Astrocyte (in vitro differentiated cells and primary cell): Measurements from ENCODE around the gene B3GNT5. TPM values are rescaled to one million over a fixed set of nuclear protein-coding genes. Genes with fewer than 3 reads are reported as not detected.

Source experiments
- DNase-seq: peaks from one replicate; pipeline ENCODE4 v3.0.0-alpha.2; 2010; ENCODE audit warnings: low read depth
- FAIRE-seq: peaks from 2 replicates; lab custom pipeline; 2011; peaks lifted over from hg19 to GRCh38; lab: Jason Lieb, UNC
- H2AFZ ChIP-seq: 2 replicates; pipeline ENCODE4 v1.6.0; 2012; ENCODE audit warnings: low read depth, low read length, inconsistent platforms
- H3K27ac ChIP-seq: 2 replicates; pipeline ENCODE4 v1.5.1; 2011; ENCODE audit warnings: low read depth, low read length, inconsistent platforms
- H3K27me3 ChIP-seq: 2 replicates; pipeline ENCODE4 v1.6.0; 2011; ENCODE audit warnings: low read length, inconsistent platforms; ENCODE audit not compliant: insufficient read depth
- H3K36me3 ChIP-seq: 2 replicates; pipeline ENCODE4 v1.5.1; 2011; ENCODE audit warnings: low read length, inconsistent platforms; ENCODE audit not compliant: insufficient read depth
- H3K4me1 ChIP-seq: 2 replicates; pipeline ENCODE4 v1.5.1; 2011; ENCODE audit warnings: low read length, inconsistent platforms; ENCODE audit not compliant: insufficient read depth
- H3K4me2 ChIP-seq: 2 replicates; pipeline ENCODE4 v1.6.0; 2012; ENCODE audit warnings: low read length, inconsistent platforms
- H3K4me3 ChIP-seq: 2 replicates; pipeline ENCODE4 v1.5.1; 2011; ENCODE audit warnings: low read depth, mild to moderate bottlenecking, low read length, inconsistent platforms; ENCODE audit not compliant: insufficient read depth
- H3K79me2 ChIP-seq: 2 replicates; pipeline ENCODE4 v1.6.0; 2012; ENCODE audit warnings: mild to moderate bottlenecking, low read length, inconsistent platforms; ENCODE audit not compliant: insufficient read depth
- H3K9ac ChIP-seq: 2 replicates; pipeline ENCODE4 v1.6.0; 2012; ENCODE audit warnings: mild to moderate bottlenecking, low read length, inconsistent platforms
- H3K9me3 ChIP-seq: 2 replicates; pipeline ENCODE4 v1.5.1; 2012; ENCODE audit warnings: low read depth, mild to moderate bottlenecking, low read length, inconsistent platforms; ENCODE audit not compliant: insufficient read depth
- H4K20me1 ChIP-seq: 2 replicates; pipeline ENCODE4 v1.6.0; 2012; ENCODE audit warnings: low read length, inconsistent platforms; ENCODE audit not compliant: insufficient read depth
- H3K27ac Mint-ChIP-seq: one replicate; pipeline ENCODE4 v1.8.0; 2021; ENCODE audit warnings: mild to moderate bottlenecking, mixed read lengths; ENCODE audit not compliant: unreplicated experiment
- H3K27me3 Mint-ChIP-seq: one replicate; pipeline ENCODE4 v1.8.0; 2021; ENCODE audit warnings: low read depth, mixed read lengths; ENCODE audit not compliant: unreplicated experiment
- H3K36me3 Mint-ChIP-seq: one replicate; pipeline ENCODE4 v1.8.0; 2021; ENCODE audit warnings: low read depth, mixed read lengths; ENCODE audit not compliant: unreplicated experiment
- H3K4me1 Mint-ChIP-seq: one replicate; pipeline ENCODE4 v1.8.0; 2021; ENCODE audit warnings: low read depth, mixed read lengths; ENCODE audit not compliant: unreplicated experiment
- H3K4me3 Mint-ChIP-seq: one replicate; pipeline ENCODE4 v1.8.0; 2021; ENCODE audit warnings: mild to moderate bottlenecking, moderate library complexity, mixed read lengths; ENCODE audit not compliant: unreplicated experiment
- H3K9me3 Mint-ChIP-seq: one replicate; pipeline ENCODE4 v1.8.0; 2021; ENCODE audit warnings: mild to moderate bottlenecking, mixed read lengths; ENCODE audit not compliant: unreplicated experiment
- EZH2 ChIP-seq: IDR thresholded peaks from 2 replicates; pipeline ENCODE4 v1.6.1; 2012; ENCODE audit warnings: mild to moderate bottlenecking, low read length, inconsistent platforms; ENCODE audit not compliant: insufficient read depth
- total RNA-seq: library from RNA; stranded (reverse); gene quantifications from 2 replicates; pipeline ENCODE4 v1.2.1, GENCODE V29; 2021
- TF ChIP-seq, protein P1 (sequence below): IDR thresholded peaks from 2 replicates; pipeline ENCODE4 v1.5.1; 2011; ENCODE audit warnings: low read depth, mild to moderate bottlenecking, inconsistent platforms, low read length, moderate library complexity; ENCODE audit not compliant: insufficient read depth

B3GNT5 gene
- total RNA-seq, 1 donor from 2014 or later = 15.8 TPM

DNA sequence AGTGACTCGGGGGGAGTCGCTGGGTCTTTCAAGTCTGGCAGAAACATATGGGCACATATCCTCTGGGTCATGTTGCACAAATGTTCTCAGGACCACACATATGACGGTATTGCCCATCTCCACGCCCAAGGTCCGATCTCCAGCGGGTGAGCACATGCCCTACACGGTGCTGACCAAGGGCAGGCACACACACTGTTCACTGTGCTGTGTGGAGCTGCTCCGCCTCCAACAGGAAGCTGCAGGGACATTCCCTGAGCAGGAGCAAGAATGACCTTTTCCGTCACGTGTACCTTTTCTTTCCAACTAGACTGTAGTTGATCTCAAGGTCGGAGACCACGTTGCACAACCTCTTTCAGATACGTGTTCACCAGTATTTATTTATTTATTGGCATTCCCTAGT is 41.7 kb upstream of the B3GNT5 start:
- H3K4me3 Mint-ChIP-seq = no peak overlapping the region
- peaks cover 3% of the 10 kb centered on the region for H3K27me3 ChIP-seq
- no peaks in the 10 kb centered on the region for H3K9me3 Mint-ChIP-seq
- H3K36me3 Mint-ChIP-seq = no peaks in the 10 kb centered on the region
- H3K4me3 ChIP-seq = no peak overlapping the region
- no peak overlapping the region for H3K4me2 ChIP-seq
- H3K36me3 ChIP-seq = no peaks in the 10 kb centered on the region
- DNase-seq (no peak), FAIRE-seq (no peak)
- no peak overlapping the region for H3K27ac Mint-ChIP-seq
- H3K4me1 Mint-ChIP-seq = no peaks in the 10 kb centered on the region
- no peak overlapping the region for H2AFZ ChIP-seq
- no peaks in the 10 kb centered on the region for H4K20me1 ChIP-seq
- no peaks in the 10 kb centered on the region for H3K9me3 ChIP-seq
- no peaks in the 10 kb centered on the region for H3K79me2 ChIP-seq
- no peaks in the 10 kb centered on the region for H3K27me3 Mint-ChIP-seq
- H3K9ac ChIP-seq = no peak overlapping the region
- TF ChIP-seq EZH2 = no peak
- TF ChIP-seq, protein P1, sequence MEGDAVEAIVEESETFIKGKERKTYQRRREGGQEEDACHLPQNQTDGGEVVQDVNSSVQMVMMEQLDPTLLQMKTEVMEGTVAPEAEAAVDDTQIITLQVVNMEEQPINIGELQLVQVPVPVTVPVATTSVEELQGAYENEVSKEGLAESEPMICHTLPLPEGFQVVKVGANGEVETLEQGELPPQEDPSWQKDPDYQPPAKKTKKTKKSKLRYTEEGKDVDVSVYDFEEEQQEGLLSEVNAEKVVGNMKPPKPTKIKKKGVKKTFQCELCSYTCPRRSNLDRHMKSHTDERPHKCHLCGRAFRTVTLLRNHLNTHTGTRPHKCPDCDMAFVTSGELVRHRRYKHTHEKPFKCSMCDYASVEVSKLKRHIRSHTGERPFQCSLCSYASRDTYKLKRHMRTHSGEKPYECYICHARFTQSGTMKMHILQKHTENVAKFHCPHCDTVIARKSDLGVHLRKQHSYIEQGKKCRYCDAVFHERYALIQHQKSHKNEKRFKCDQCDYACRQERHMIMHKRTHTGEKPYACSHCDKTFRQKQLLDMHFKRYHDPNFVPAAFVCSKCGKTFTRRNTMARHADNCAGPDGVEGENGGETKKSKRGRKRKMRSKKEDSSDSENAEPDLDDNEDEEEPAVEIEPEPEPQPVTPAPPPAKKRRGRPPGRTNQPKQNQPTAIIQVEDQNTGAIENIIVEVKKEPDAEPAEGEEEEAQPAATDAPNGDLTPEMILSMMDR = no peak
- no peak overlapping the region for H3K27ac ChIP-seq
- H3K4me1 ChIP-seq = no peaks in the 10 kb centered on the region

DNA sequence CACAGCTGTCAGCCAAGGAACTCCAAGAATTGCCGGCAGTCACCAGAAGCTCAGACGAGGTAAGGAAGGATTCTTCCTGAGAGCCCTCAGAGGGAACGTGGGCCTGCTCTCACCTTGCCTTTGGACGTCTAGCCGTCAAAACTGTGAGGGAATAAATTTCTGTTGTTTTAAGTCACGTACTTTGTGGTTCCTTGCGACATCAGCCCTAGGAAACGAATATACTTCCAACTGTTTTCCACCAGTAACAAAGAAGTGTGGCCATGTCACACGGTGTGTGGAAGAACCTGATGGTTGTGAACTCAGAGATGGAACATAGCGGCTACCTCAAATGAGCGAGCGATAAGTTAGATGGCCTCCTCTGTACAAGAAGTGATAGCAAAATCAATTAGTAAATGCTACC is 41.0 kb upstream of the B3GNT5 start:
- H3K9me3 Mint-ChIP-seq = no peaks in the 10 kb centered on the region
- DNase-seq (no peak), FAIRE-seq (no peak)
- TF ChIP-seq EZH2 = no peak
- TF ChIP-seq, protein P1 = no peak
- Histone ChIP-seq H3K27me3 (peaks cover 3% of the 10 kb centered on the region), H3K4me1 (no peaks in the 10 kb centered on the region), H3K4me2 (no peak overlapping the region), H3K4me3 (no peak overlapping the region), H3K79me2 (no peaks in the 10 kb centered on the region), H3K9ac (no peak overlapping the region), H2AFZ (no peak overlapping the region), H3K36me3 (no peaks in the 10 kb centered on the region), H3K9me3 (no peaks in the 10 kb centered on the region), H4K20me1 (no peaks in the 10 kb centered on the region), H3K27ac (no peak overlapping the region)
- H3K4me3 Mint-ChIP-seq = no peak overlapping the region
- no peaks in the 10 kb centered on the region for H3K27me3 Mint-ChIP-seq
- H3K27ac Mint-ChIP-seq = no peak overlapping the region
- H3K4me1 Mint-ChIP-seq = no peaks in the 10 kb centered on the region
- H3K36me3 Mint-ChIP-seq = no peaks in the 10 kb centered on the region

DNA sequence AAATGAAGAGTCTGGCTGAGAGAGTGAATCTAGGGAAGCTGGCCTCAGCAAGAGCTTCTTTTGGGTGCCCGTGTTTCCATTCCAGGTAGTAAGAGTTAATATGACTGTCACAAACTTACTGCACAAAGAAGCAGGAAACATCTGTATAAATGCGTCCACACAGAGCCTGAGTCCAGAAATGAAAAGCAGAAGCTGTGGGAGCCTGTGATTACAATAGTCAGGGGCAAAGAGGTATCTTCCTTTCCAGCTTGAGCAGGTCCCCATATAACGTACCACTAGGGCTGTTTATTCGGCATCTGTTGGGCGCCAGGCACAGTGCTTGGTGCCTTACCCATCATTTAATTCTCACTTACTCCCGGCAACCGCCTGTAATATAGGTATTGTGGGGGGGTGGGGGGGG is 40.5 kb upstream of the B3GNT5 start:
- Histone ChIP-seq H3K9ac (no peak overlapping the region), H3K4me3 (no peak overlapping the region), H3K4me2 (no peak overlapping the region), H4K20me1 (no peaks in the 10 kb centered on the region), H3K4me1 (no peaks in the 10 kb centered on the region), H3K27me3 (peaks cover 3% of the 10 kb centered on the region), H3K9me3 (no peaks in the 10 kb centered on the region), H3K36me3 (no peaks in the 10 kb centered on the region), H3K27ac (no peak overlapping the region), H3K79me2 (no peaks in the 10 kb centered on the region), H2AFZ (no peak overlapping the region)
- no peak for DNase-seq
- H3K4me1 Mint-ChIP-seq = no peaks in the 10 kb centered on the region
- no peak overlapping the region for H3K27ac Mint-ChIP-seq
- H3K4me3 Mint-ChIP-seq = no peak overlapping the region
- no peaks in the 10 kb centered on the region for H3K36me3 Mint-ChIP-seq
- H3K9me3 Mint-ChIP-seq = no peaks in the 10 kb centered on the region
- H3K27me3 Mint-ChIP-seq = no peaks in the 10 kb centered on the region
- no peak for TF ChIP-seq EZH2
- TF ChIP-seq, protein P1 = no peak
- FAIRE-seq = no peak
